Glutamatergic neuron (in vitro differentiated cells): ENCODE data around the gene HRH2. TPM values are rescaled to one million over a fixed set of nuclear protein-coding genes. Genes with fewer than 3 reads are reported as not detected.

Source experiments
- DNase-seq: peaks from one replicate; pipeline ENCODE4 v3.0.0; 2022
- H3K27ac Mint-ChIP-seq: one replicate; pipeline ENCODE4 v1.8.0; 2020; ENCODE audit warnings: mild to moderate bottlenecking, mixed read lengths, inconsistent platforms; ENCODE audit not compliant: unreplicated experiment
- H3K27me3 Mint-ChIP-seq: one replicate; pipeline ENCODE4 v1.8.0; 2020; ENCODE audit warnings: mild to moderate bottlenecking, moderate library complexity, mixed read lengths, inconsistent platforms; ENCODE audit not compliant: unreplicated experiment
- H3K36me3 Mint-ChIP-seq: one replicate; pipeline ENCODE4 v1.8.0; 2020; ENCODE audit warnings: mild to moderate bottlenecking, mixed read lengths, inconsistent platforms; ENCODE audit not compliant: unreplicated experiment
- H3K4me1 Mint-ChIP-seq: one replicate; pipeline ENCODE4 v1.8.0; 2020; ENCODE audit warnings: mild to moderate bottlenecking, low read depth, mixed read lengths, inconsistent platforms; ENCODE audit not compliant: unreplicated experiment
- H3K4me3 Mint-ChIP-seq: one replicate; pipeline ENCODE4 v1.8.0; 2020; ENCODE audit warnings: mild to moderate bottlenecking, mixed read lengths, inconsistent platforms; ENCODE audit not compliant: unreplicated experiment
- H3K9me3 Mint-ChIP-seq: one replicate; pipeline ENCODE4 v1.8.0; 2020; ENCODE audit warnings: mild to moderate bottlenecking, moderate library complexity, mixed read lengths, inconsistent platforms; ENCODE audit not compliant: unreplicated experiment
- CTCF ChIP-seq: fragments of 200-600 bp; sonication (generic); IDR thresholded peaks from one replicate; pipeline ENCODE4 v1.5.0; 2021; ENCODE audit not compliant: partially characterized antibody, unreplicated experiment
- total RNA-seq: library from RNA; stranded (reverse); fragmentation: NEBNext Ultra II Directional; extraction: Animal tissue kit (Norgen Biotek cat#: 25700); gene quantifications from one replicate; pipeline ENCODE4 v1.2.1, GENCODE V29; 2021; ENCODE audit not compliant: unreplicated experiment

HRH2 gene
- total RNA-seq, 1 donor from 2014 or later, result not detected

- Mint-ChIP-seq H3K27ac (no peak overlapping the region), H3K27me3 (peaks cover 2% of the 10 kb centered on the region), H3K4me3 (no peak overlapping the region), H3K9me3 (peaks cover 4% of the 10 kb centered on the region), H3K4me1 (peaks cover 6% of the 10 kb centered on the region), H3K36me3 (peaks cover 7% of the 10 kb centered on the region)
- no peak for DNase-seq
- no peak for TF ChIP-seq CTCF
Measured at GRCh38 chr5:175629261-175629660, 28.6 kb upstream of the HRH2 start.

- Mint-ChIP-seq H3K4me1 (peaks cover 6% of the 10 kb centered on the region), H3K4me3 (no peak overlapping the region), H3K9me3 (peaks cover 4% of the 10 kb centered on the region), H3K36me3 (peaks cover 7% of the 10 kb centered on the region), H3K27me3 (peaks cover 2% of the 10 kb centered on the region), H3K27ac (no peak overlapping the region)
- DNase-seq, result no peak
- no peak for TF ChIP-seq CTCF
Measured at GRCh38 chr5:175629793-175630192, 28.1 kb upstream of the HRH2 start.

DNA sequence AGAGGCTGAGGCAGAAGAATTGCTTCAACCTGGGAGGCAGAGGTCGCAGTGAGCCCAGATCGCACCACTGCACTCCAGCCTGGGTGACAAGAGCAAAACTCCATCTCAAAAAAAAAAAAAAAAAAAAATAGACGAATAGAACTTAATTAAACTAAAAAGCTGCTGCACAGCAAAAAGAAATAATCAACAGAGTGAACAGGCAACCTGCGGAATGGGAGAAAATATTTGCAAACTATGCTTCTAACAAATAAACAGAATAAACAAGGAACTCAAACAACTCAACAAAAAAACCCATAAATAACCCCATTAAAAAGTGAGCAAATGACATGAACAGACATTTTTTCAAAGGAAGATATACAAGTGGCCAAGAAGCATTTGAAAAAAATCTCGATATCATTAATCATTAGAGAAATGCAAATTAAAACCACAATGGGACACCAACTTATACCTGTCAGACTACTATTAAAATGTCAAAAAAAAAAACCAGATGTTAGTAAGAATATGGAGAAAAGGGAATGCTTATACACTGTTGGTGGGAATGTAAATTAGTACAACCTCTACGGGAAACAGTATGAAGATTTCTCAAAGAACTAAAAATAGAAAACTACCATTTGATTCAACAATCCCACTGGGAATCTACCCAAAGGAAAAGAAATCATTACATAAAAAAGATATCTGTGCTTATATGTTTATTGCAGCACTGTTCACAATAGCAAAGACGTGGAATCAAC lies 21.9 kb upstream of the HRH2 start:
- H3K4me1 Mint-ChIP-seq, result peaks cover 11% of the 10 kb centered on the region
- H3K27me3 Mint-ChIP-seq, result no peaks in the 10 kb centered on the region
- no peak overlapping the region for H3K27ac Mint-ChIP-seq
- no peak overlapping the region for H3K4me3 Mint-ChIP-seq
- TF ChIP-seq CTCF, result no peak
- no peak for DNase-seq
- no peaks in the 10 kb centered on the region for H3K36me3 Mint-ChIP-seq
- H3K9me3 Mint-ChIP-seq, result no peaks in the 10 kb centered on the region

DNA sequence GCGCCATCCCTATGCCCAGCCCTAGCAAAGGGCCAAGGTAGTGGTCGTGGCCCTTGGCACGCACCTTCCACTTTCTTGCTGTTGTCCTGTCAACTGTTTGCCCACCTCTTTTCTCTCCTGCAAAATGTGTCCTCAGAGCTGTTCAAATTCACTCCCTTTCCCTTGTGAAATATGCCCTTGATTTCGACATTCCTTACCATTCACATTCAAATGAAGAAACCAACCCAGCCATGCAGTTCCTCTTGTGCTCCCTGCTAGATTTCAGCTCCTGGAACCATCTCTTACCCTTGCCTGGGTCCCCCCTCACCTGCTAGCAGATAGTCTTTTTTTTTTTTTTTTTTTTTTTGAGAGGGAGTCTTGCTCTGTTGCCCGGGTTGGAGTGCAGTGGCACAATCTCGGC lies 19.6 kb upstream of the HRH2 start:
- no peak for TF ChIP-seq CTCF
- Mint-ChIP-seq H3K27ac (no peak overlapping the region), H3K36me3 (no peaks in the 10 kb centered on the region), H3K4me1 (peaks cover 11% of the 10 kb centered on the region), H3K4me3 (no peak overlapping the region), H3K27me3 (no peaks in the 10 kb centered on the region), H3K9me3 (no peaks in the 10 kb centered on the region)
- no peak for DNase-seq

DNA sequence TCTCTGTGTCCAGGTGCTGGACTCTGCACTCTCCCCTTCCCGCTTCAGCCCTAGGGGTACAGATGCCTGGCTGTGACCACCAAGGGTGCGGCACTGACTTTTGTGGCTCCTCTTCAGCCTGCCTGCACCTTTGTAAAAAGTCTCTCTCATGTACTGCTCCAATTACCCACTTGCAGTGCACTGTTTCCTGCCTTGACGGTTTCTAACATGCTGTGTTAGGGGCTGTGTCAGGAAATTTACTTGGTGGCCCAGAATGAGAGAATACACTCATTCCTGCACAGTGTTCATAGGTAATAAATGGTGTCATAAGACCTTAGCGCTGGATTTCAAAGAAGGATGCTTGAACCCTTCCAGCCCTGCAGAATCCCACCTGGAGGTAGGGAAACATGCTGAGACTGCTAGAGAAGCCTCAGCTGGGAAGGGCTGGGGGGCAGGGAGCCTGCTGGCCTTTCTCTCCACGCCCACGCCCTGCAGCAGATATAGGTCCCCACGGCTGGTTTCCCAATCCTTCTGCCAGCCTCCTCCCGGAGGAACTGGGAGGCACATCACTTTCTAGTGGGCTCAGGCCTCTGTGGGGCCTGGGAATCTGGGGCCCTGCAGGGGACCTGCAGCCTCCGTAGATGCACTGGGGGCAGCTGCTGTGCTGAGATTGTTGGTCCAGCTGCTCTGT lies 17.6 kb upstream of the HRH2 start:
- TF ChIP-seq CTCF, result no peak
- Mint-ChIP-seq H3K9me3 (no peaks in the 10 kb centered on the region), H3K4me3 (no peak overlapping the region), H3K27me3 (no peaks in the 10 kb centered on the region), H3K27ac (no peak overlapping the region), H3K4me1 (peaks cover 15% of the 10 kb centered on the region), H3K36me3 (no peaks in the 10 kb centered on the region)
- no peak for DNase-seq
